ENCODE results near the gene XK.

- no peak for TF ChIP-seq CTCF (conservative IDR thresholded peaks at IDR 0.05; ENCODE audit: low read depth, low read length)
- TF ChIP-seq EZH2 (IDR thresholded peaks at IDR 0.05; ENCODE audit: borderline replicate concordance, low read depth, low read length, poor library complexity, severe bottlenecking), result no peak
Observed at GRCh38 chrX:37759351-37759750, 73.8 kb downstream of the XK start.
